ENCODE measurements around the gene KLHL1.

The KLHL1 gene

DNA sequence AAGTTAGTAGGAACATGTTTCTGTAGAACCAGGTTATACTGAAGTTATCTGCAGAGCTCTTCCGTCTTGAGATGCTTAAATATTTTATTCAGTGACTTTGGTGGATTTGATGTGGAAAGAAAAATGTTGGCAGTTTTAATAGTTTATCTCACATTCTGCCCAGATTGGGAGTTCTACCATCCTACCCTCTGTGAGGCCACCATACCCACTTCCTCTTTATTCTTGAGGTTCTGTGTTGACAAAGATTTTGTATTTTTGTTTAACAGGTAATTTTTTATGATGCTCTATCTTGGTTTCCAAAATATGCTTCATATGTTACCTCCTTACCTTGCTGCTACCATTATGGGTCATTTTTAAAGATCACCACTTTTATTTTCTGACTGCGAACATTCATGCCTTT lies 156.8 kb downstream of the KLHL1 start:
- H3K9me3 ChIP-seq (ENCODE audit: control insufficient read depth, insufficient read depth, low read length): no peaks in the 10 kb centered on the region
- no peak overlapping the region for H3K27ac ChIP-seq (ENCODE audit: low read length)
- no peaks in the 10 kb centered on the region for H3K36me3 ChIP-seq (ENCODE audit: control insufficient read depth, insufficient read depth, low read length)
- H3K27me3 ChIP-seq (ENCODE audit: control insufficient read depth, insufficient read depth, low read length): no peaks in the 10 kb centered on the region
- WGBS (ENCODE audit: insufficient coverage, insufficient read length): 100% methylated on average over 1 of the region's 2 CpGs
- no peak overlapping the region for H3K4me3 ChIP-seq (ENCODE audit: low read length)
- no peaks in the 10 kb centered on the region for H3K4me1 ChIP-seq (ENCODE audit: control insufficient read depth, insufficient read depth, low read length)
- no peak for DNase-seq (ENCODE audit: low read depth, low spot score)

DNA sequence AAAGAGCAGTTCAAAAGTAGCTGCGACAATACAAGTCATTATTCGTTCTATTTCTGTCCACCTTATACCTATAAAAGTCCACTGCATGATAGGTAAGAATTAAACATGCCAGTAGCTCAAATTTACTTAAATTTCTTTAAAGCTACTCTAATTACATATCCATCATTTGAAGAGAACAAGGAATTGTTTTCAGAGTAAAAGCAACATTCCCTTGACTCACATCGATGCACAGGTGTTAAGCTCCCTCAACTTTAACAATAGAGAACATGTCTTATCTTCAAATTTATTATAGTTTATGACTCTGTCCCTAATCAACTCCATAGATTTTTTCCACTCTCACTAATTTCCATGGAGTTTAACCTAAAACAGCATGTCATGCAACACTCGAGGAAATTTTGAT lies 158.1 kb downstream of the KLHL1 start:
- Histone ChIP-seq H3K36me3 (ENCODE audit: control insufficient read depth, insufficient read depth, low read length) (no peaks in the 10 kb centered on the region), H3K9me3 (ENCODE audit: control insufficient read depth, insufficient read depth, low read length) (no peaks in the 10 kb centered on the region), H3K4me1 (ENCODE audit: control insufficient read depth, insufficient read depth, low read length) (no peaks in the 10 kb centered on the region), H3K27ac (ENCODE audit: low read length) (no peak overlapping the region), H3K4me3 (ENCODE audit: low read length) (no peak overlapping the region), H3K27me3 (ENCODE audit: control insufficient read depth, insufficient read depth, low read length) (no peaks in the 10 kb centered on the region)
- WGBS (ENCODE audit: insufficient coverage, insufficient read length): no CpG with 5 or more reads among the region's 4 CpGs
- no peak for DNase-seq (ENCODE audit: low read depth, low spot score)

DNA sequence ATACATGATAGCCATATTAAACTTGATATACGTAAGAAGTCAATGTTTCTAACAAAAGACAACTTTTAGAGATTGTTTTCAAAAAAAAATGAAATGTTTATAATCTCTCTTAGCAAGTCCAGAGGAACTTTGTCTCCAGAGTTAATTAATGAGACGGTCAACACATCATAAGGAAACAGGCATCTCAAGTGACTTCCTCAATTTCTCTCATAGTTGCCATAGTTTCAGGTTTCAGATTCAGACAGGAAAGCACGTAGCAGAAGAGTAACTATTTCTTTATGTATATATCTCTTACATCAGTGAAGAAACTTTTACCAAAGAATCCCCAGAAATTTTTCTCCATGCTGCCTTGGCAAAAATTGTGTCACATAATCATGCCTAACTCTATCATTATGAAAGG lies 160.2 kb downstream of the KLHL1 start:
- DNase-seq (ENCODE audit: low read depth, low spot score): no peak
- Histone ChIP-seq H3K27ac (ENCODE audit: low read length) (no peak overlapping the region), H3K4me3 (ENCODE audit: low read length) (no peak overlapping the region), H3K27me3 (ENCODE audit: control insufficient read depth, insufficient read depth, low read length) (no peaks in the 10 kb centered on the region), H3K36me3 (ENCODE audit: control insufficient read depth, insufficient read depth, low read length) (no peaks in the 10 kb centered on the region), H3K9me3 (ENCODE audit: control insufficient read depth, insufficient read depth, low read length) (no peaks in the 10 kb centered on the region), H3K4me1 (ENCODE audit: control insufficient read depth, insufficient read depth, low read length) (no peaks in the 10 kb centered on the region)
- no CpG with 5 or more reads among the region's 3 CpGs for WGBS (ENCODE audit: insufficient coverage, insufficient read length)

DNA sequence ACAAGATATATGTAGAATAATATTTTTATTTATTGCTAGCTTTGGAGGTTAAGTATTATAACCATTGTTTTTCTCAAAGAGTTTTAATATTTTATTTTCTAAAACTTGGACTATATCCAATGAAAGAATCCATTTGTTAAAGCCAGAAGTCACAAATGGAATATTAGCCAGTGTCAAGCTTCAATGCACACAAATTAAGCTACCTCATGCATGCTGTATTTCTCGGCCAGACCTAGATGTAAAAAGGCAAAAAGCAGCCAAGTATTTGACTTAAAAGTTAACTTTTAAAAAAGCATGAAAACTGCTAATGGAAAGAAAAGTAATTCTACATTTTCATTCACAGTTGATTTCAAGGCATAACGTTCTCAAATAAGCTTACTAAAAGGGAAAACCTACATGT lies 160.7 kb downstream of the KLHL1 start:
- Histone ChIP-seq H3K27me3 (ENCODE audit: control insufficient read depth, insufficient read depth, low read length) (no peaks in the 10 kb centered on the region), H3K36me3 (ENCODE audit: control insufficient read depth, insufficient read depth, low read length) (no peaks in the 10 kb centered on the region), H3K9me3 (ENCODE audit: control insufficient read depth, insufficient read depth, low read length) (no peaks in the 10 kb centered on the region), H3K4me3 (ENCODE audit: low read length) (no peak overlapping the region), H3K4me1 (ENCODE audit: control insufficient read depth, insufficient read depth, low read length) (no peaks in the 10 kb centered on the region), H3K27ac (ENCODE audit: low read length) (no peak overlapping the region)
- DNase-seq (ENCODE audit: low read depth, low spot score): no peak
- WGBS (ENCODE audit: insufficient coverage, insufficient read length): no CpG with 5 or more reads among the region's 2 CpGs

DNA sequence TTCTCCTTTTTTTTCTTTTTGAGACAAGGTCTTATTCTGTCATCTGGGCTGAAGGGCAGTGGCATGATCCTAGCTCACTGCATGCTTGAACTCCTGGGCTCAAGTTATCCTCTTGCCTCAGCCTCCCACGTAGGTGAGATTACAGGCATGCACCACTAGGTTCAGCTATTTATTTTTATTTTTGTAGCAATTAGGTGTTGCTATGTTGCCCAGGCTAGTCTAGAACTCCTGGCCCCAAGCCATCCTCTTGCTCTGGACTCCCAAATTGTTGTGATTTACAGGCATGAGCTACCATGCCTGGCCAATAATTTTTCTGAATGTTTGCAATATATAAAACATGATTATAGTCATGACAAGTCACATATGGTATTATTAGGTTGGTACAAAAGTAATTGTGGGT lies 161.7 kb downstream of the KLHL1 start:
- no peaks in the 10 kb centered on the region for H3K9me3 ChIP-seq (ENCODE audit: control insufficient read depth, insufficient read depth, low read length)
- WGBS (ENCODE audit: insufficient coverage, insufficient read length): no CpG with 5 or more reads among the region's 1 CpG
- no peaks in the 10 kb centered on the region for H3K4me1 ChIP-seq (ENCODE audit: control insufficient read depth, insufficient read depth, low read length)
- DNase-seq (ENCODE audit: low read depth, low spot score): no peak
- H3K27ac ChIP-seq (ENCODE audit: low read length): no peak overlapping the region
- H3K27me3 ChIP-seq (ENCODE audit: control insufficient read depth, insufficient read depth, low read length): no peaks in the 10 kb centered on the region
- no peaks in the 10 kb centered on the region for H3K36me3 ChIP-seq (ENCODE audit: control insufficient read depth, insufficient read depth, low read length)
- H3K4me3 ChIP-seq (ENCODE audit: low read length): no peak overlapping the region

DNA sequence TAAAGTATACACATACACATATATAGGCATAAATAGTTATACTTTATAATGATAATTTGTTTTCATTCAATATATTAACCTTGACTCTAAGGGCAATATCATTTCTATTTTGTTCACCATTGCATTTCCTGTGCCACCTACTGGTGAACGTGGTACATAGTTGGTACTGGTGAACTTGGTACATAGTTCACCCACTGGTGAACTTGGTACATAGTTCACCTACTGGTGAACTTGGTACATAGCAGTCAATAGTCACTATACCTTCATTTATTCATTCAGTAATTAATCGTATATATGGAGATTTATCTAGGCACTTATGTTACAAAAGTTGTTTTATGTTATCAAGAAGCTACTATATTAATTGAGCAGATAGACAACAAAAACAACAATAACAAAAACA lies 173.2 kb downstream of the KLHL1 start:
- Histone ChIP-seq H3K9me3 (ENCODE audit: control insufficient read depth, insufficient read depth, low read length) (no peaks in the 10 kb centered on the region), H3K36me3 (ENCODE audit: control insufficient read depth, insufficient read depth, low read length) (no peaks in the 10 kb centered on the region), H3K27me3 (ENCODE audit: control insufficient read depth, insufficient read depth, low read length) (no peaks in the 10 kb centered on the region), H3K4me1 (ENCODE audit: control insufficient read depth, insufficient read depth, low read length) (no peaks in the 10 kb centered on the region), H3K4me3 (ENCODE audit: low read length) (no peak overlapping the region), H3K27ac (ENCODE audit: low read length) (no peak overlapping the region)
- WGBS (ENCODE audit: insufficient coverage, insufficient read length): no CpG with 5 or more reads among the region's 2 CpGs
- DNase-seq (ENCODE audit: low read depth, low spot score): no peak

DNA sequence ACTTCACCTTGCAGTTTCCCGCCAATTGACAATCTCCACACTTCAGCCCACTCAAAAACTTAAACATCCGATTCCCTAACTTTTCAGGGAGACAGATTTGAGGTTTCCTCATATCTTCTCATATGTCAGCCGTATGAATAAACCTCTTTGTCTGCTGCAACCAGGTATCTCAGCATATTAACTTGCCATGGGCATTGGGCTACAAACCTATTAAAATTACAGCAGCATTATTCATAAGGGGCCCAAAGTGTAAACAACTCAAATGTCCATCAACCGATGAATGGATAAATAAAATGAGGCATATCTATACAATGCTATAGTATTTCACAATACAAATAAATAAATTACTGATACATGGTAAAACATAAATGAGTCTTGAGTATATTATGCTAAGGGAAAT lies 180.0 kb downstream of the KLHL1 start:
- Histone ChIP-seq H3K27ac (ENCODE audit: low read length) (no peak overlapping the region), H3K9me3 (ENCODE audit: control insufficient read depth, insufficient read depth, low read length) (no peaks in the 10 kb centered on the region), H3K4me1 (ENCODE audit: control insufficient read depth, insufficient read depth, low read length) (no peaks in the 10 kb centered on the region), H3K4me3 (ENCODE audit: low read length) (no peak overlapping the region), H3K36me3 (ENCODE audit: control insufficient read depth, insufficient read depth, low read length) (no peaks in the 10 kb centered on the region), H3K27me3 (ENCODE audit: control insufficient read depth, insufficient read depth, low read length) (no peaks in the 10 kb centered on the region)
- no CpG with 5 or more reads among the region's 4 CpGs for WGBS (ENCODE audit: insufficient coverage, insufficient read length)
- DNase-seq (ENCODE audit: low read depth, low spot score): no peak

DNA sequence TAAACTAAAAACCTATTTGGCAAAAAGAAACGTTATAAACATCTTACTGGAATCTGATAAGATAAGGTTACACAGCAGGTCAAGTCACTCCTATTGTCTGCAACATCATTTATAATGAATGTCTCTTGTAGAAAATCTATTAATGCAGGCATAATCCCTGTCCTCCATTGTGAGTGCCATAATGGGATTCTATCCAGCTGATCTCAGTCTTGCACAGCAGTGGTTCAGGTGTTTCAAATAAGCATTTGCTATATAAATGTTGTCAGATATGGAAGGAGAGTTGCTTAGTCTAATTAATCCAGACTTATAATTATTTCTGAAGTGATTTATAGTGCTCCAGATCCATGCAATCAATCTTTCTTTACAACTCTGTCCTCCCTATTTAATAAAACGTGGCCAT lies 187.1 kb downstream of the KLHL1 start:
- WGBS (ENCODE audit: insufficient coverage, insufficient read length): no CpG with 5 or more reads among the region's 2 CpGs
- Histone ChIP-seq H3K4me1 (ENCODE audit: control insufficient read depth, insufficient read depth, low read length) (no peaks in the 10 kb centered on the region), H3K4me3 (ENCODE audit: low read length) (no peak overlapping the region), H3K27ac (ENCODE audit: low read length) (no peak overlapping the region), H3K36me3 (ENCODE audit: control insufficient read depth, insufficient read depth, low read length) (no peaks in the 10 kb centered on the region), H3K9me3 (ENCODE audit: control insufficient read depth, insufficient read depth, low read length) (no peaks in the 10 kb centered on the region), H3K27me3 (ENCODE audit: control insufficient read depth, insufficient read depth, low read length) (no peaks in the 10 kb centered on the region)
- no peak for DNase-seq (ENCODE audit: low read depth, low spot score)

DNA sequence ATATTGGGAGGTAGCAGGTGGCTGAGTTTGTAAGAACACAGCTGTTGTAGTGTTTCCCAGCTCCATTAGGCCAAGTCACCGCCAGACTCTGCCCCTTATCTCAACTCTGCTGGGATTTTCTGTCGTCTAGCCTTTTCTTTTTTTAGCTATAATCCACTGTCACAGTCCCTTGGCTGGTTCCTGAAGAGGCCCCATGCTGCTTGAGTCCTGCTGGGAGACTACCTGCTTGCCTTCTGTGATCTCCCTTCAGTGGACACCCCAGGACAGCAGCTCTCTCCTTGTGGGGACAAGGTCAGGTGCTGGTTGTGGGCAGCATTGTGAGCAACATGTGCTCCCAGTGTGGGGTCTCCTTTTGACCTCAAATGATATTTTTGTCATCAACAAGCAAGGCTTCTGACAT lies 195.6 kb downstream of the KLHL1 start:
- Histone ChIP-seq H3K4me3 (ENCODE audit: low read length) (no peak overlapping the region), H3K9me3 (ENCODE audit: control insufficient read depth, insufficient read depth, low read length) (no peaks in the 10 kb centered on the region), H3K36me3 (ENCODE audit: control insufficient read depth, insufficient read depth, low read length) (no peaks in the 10 kb centered on the region), H3K27me3 (ENCODE audit: control insufficient read depth, insufficient read depth, low read length) (no peaks in the 10 kb centered on the region), H3K27ac (ENCODE audit: low read length) (no peak overlapping the region), H3K4me1 (ENCODE audit: control insufficient read depth, insufficient read depth, low read length) (no peaks in the 10 kb centered on the region)
- DNase-seq (ENCODE audit: low read depth, low spot score): no peak
- WGBS (ENCODE audit: insufficient coverage, insufficient read length): no CpG with 5 or more reads among the region's 2 CpGs

DNA sequence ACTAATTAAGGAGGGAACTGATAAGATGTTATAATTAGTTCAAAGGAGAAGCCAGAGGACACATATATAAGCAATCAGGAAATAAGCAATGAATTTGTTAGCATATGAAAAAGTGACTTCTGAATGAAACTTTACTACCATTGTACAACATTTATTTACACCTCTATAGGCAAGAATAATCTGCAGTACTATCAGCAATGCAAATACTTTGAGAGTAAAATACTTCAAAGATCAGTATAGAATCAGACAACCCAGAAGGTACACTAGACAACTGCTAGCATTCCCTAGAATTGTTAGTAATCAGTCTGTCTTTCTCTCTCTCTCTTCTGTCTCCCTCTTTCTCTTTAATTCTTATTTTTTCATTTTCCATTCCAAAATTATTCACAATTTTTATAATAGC lies 197.5 kb downstream of the KLHL1 start:
- Histone ChIP-seq H3K4me1 (ENCODE audit: control insufficient read depth, insufficient read depth, low read length) (no peaks in the 10 kb centered on the region), H3K36me3 (ENCODE audit: control insufficient read depth, insufficient read depth, low read length) (no peaks in the 10 kb centered on the region), H3K4me3 (ENCODE audit: low read length) (no peak overlapping the region), H3K27ac (ENCODE audit: low read length) (no peak overlapping the region), H3K9me3 (ENCODE audit: control insufficient read depth, insufficient read depth, low read length) (no peaks in the 10 kb centered on the region), H3K27me3 (ENCODE audit: control insufficient read depth, insufficient read depth, low read length) (no peaks in the 10 kb centered on the region)
- no peak for DNase-seq (ENCODE audit: low read depth, low spot score)

DNA sequence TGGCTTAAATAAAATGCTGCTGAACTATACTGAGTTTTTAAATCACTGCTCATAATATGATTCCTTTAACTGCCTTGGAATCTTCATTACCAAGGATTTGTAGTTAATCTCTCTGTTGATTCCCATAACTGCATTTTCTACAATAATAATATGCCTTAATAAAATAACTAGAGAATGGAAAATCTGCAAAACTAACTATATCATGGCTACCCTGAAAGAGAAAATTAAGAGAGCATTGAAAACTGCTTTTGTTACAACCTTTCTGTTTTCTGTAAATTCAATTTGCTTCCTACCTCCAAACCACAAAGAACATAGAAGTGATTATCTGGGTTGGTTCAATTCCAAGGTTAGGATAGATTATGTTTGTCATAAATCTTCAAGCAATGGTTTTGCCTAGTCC lies 203.5 kb downstream of the KLHL1 start:
- Histone ChIP-seq H3K27ac (ENCODE audit: low read length) (no peak overlapping the region), H3K36me3 (ENCODE audit: control insufficient read depth, insufficient read depth, low read length) (no peaks in the 10 kb centered on the region)

More for the DNA sequence above, 203.5 kb downstream of the KLHL1 start:
- Histone ChIP-seq H3K27me3 (ENCODE audit: control insufficient read depth, insufficient read depth, low read length) (no peaks in the 10 kb centered on the region), H3K9me3 (ENCODE audit: control insufficient read depth, insufficient read depth, low read length) (no peaks in the 10 kb centered on the region), H3K4me3 (ENCODE audit: low read length) (no peak overlapping the region), H3K4me1 (ENCODE audit: control insufficient read depth, insufficient read depth, low read length) (no peaks in the 10 kb centered on the region)
- DNase-seq (ENCODE audit: low read depth, low spot score): no peak

Measured in iPS DF 6.9 (cell line).